HCT116 (cell line): ENCODE results near the gene ZNF160. TPM values are rescaled to one million over a fixed set of nuclear protein-coding genes. Genes with fewer than 3 reads are reported as not detected.

ENCODE experiments used
- ATAC-seq: fragments of 200-7000 bp; cut with Tn5 transposase; 2 replicates; pipeline ENCODE4 v1.9.1; 2020; ENCODE audit warnings: mild to moderate bottlenecking, moderate library complexity
- BruUV-seq: library from RNA; stranded (reverse); fragments of 400-500 nt; replicated peaks from 2 replicates; lab custom pipeline; 2021; lab: Mats Ljungman, UMichigan
- CTCF ChIA-PET: fragments of 300-600 bp; sonication (Branson Sonifier 250); formaldehyde crosslinking; loops from one replicate; lab custom pipeline; 2021; ENCODE audit warnings: antibody characterized with exemption; lab: Charles Lee
- POLR2A ChIA-PET: fragments of 300-600, 350-600 bp; sonication (Branson Sonifier 250); formaldehyde crosslinking; loops from one replicate; lab custom pipeline; 2021; ENCODE audit warnings: antibody characterized with exemption; lab: Charles Lee
- RAD21 ChIA-PET, 2 experiments: fragments of 300-600 bp; sonication (Branson Sonifier 250); formaldehyde crosslinking; loops; one replicate each; lab custom pipeline; 2023; ENCODE audit warnings: low total read pairs in 2 of 2; ENCODE audit not compliant: uncharacterized antibody in 2 of 2, unreplicated experiment in 2 of 2, low non-redundant PET in 1 of 2; lab: Charles Lee
- DNase-seq: peaks from one replicate; pipeline ENCODE4 v3.0.0-alpha.2; 2010; ENCODE audit warnings: low read depth, low spot score
- H2AFZ ChIP-seq: fragments of 200-600 bp; shearing (Covaris generic), sonication (generic); 2 replicates; pipeline ENCODE4 v1.6.1; 2017; ENCODE audit warnings: low read depth, mixed run types, mixed read lengths, antibody characterized with exemption, low read length; ENCODE audit not compliant: poor library complexity, severe bottlenecking
- H3K27ac ChIP-seq: 2 replicates; pipeline ENCODE4 v1.5.1; 2012; ENCODE audit warnings: low read depth, low read length
- H3K27me3 ChIP-seq: fragments of 200-600 bp; sonication (generic); 2 replicates; pipeline ENCODE4 v1.6.1; 2016; ENCODE audit warnings: mixed run types, low read length, mixed read lengths; ENCODE audit not compliant: insufficient read depth
- H3K36me3 ChIP-seq, 2 experiments: fragments of 200-500 bp in 1 of 2; fragments of 200-600 bp in 1 of 2; sonication (Bioruptor generic) in 1 of 2; sonication (generic) in 1 of 2; 2 replicates each; pipeline versions ENCODE4 v1.5.1 to v1.6.1; 2014 to 2016; ENCODE audit warnings: low read length in 2 of 2, inconsistent platforms in 1 of 2, mixed read lengths in 1 of 2, mixed run types in 1 of 2; ENCODE audit not compliant: insufficient read depth in 2 of 2, control insufficient read depth in 1 of 2
- H3K4me1 ChIP-seq, 2 experiments: fragments of 200-600 bp in 1 of 2; sonication (generic) in 1 of 2; 2 replicates each; pipeline versions ENCODE4 v1.5.1 to v1.6.1; 2012 to 2017; ENCODE audit warnings: low read length in 2 of 2, inconsistent platforms in 1 of 2, mild to moderate bottlenecking in 1 of 2, mixed read lengths in 1 of 2, mixed run types in 1 of 2, moderate library complexity in 1 of 2; ENCODE audit not compliant: insufficient read depth in 2 of 2, control insufficient read depth in 1 of 2
- H3K4me2 ChIP-seq: fragments of 200-600 bp; sonication (generic); 2 replicates; pipeline ENCODE4 v1.6.1; 2017; ENCODE audit warnings: mixed run types, low read length, mixed read lengths
- H3K4me3 ChIP-seq, 2 experiments: fragments of 200-600 bp in 1 of 2; sonication (generic) in 1 of 2; replicated peaks in 1 of 2; 2 replicates each; pipeline ENCODE4 v1.5.1; 2011 to 2016; ENCODE audit warnings: low read length in 2 of 2, control low read depth in 1 of 2, low read depth in 1 of 2, mild to moderate bottlenecking in 1 of 2, mixed read lengths in 1 of 2, mixed run types in 1 of 2
- H3K79me2 ChIP-seq: fragments of 200-600 bp; sonication (generic); 2 replicates; pipeline ENCODE4 v1.6.1; 2017; ENCODE audit warnings: mild to moderate bottlenecking, mixed run types, low read length, moderate library complexity, mixed read lengths; ENCODE audit not compliant: insufficient read depth
- H3K9ac ChIP-seq: fragments of 200-600 bp; sonication (generic); 2 replicates; pipeline ENCODE4 v1.6.1; 2016; ENCODE audit warnings: low read length, mixed read lengths
- H3K9me2 ChIP-seq: fragments of 200-600 bp; sonication (generic), shearing (Covaris generic); 2 replicates; pipeline ENCODE4 v1.6.1; 2017; ENCODE audit warnings: mixed run types, mild to moderate bottlenecking, moderate library complexity; ENCODE audit not compliant: insufficient read depth
- H3K9me3 ChIP-seq, 2 experiments: fragments of 200-500 bp in 1 of 2; fragments of 200-600 bp in 1 of 2; sonication (Bioruptor generic) in 1 of 2; sonication (generic) in 1 of 2; 2 replicates each; pipeline ENCODE4 v1.6.1; 2014 to 2017; ENCODE audit warnings: low read length in 2 of 2, mixed read lengths in 2 of 2, inconsistent platforms in 1 of 2, low read depth in 1 of 2, mild to moderate bottlenecking in 1 of 2, mixed run types in 1 of 2, moderate library complexity in 1 of 2; ENCODE audit not compliant: control insufficient read depth in 1 of 2, insufficient read depth in 1 of 2
- H4K20me1 ChIP-seq: fragments of 200-600 bp; sonication (generic), shearing (Covaris generic); 2 replicates; pipeline ENCODE4 v1.6.1; 2017; ENCODE audit warnings: mixed run types, mild to moderate bottlenecking, moderate library complexity; ENCODE audit not compliant: insufficient read depth
- CBX3 ChIP-seq: IDR thresholded peaks from 2 replicates; pipeline ENCODE4 v1.6.1; 2012; ENCODE audit warnings: low read depth
- CEBPB ChIP-seq: IDR thresholded peaks from 2 replicates; pipeline ENCODE4 v1.6.1; 2012; ENCODE audit warnings: low read depth
- CTCF ChIP-seq, 3 experiments: fragments of 200-600 bp in 1 of 3; sonication (generic) in 1 of 3; IDR thresholded peaks in 2 of 3; conservative IDR thresholded peaks in 1 of 3; 2 replicates each; pipeline ENCODE4 v1.5.1; 2012 to 2017; ENCODE audit warnings: low read depth in 2 of 3, low read length in 2 of 3, antibody characterized with exemption in 1 of 3, borderline replicate concordance in 1 of 3, control low read depth in 1 of 3, mild to moderate bottlenecking in 1 of 3, mixed read lengths in 1 of 3, mixed run types in 1 of 3, moderate library complexity in 1 of 3; ENCODE audit not compliant: insufficient read depth in 1 of 3
- EGR1 ChIP-seq: IDR thresholded peaks from 2 replicates; pipeline ENCODE4 v1.6.1; 2012; ENCODE audit warnings: low read depth
- EZH2 ChIP-seq: fragments of 200-600 bp; sonication (generic); IDR thresholded peaks from 2 replicates; pipeline ENCODE4 v1.6.1; 2017; ENCODE audit warnings: antibody characterized with exemption, mixed run types
- FOSL1 ChIP-seq: IDR thresholded peaks from 2 replicates; pipeline ENCODE4 v1.6.1; 2012; ENCODE audit warnings: low read depth
- JUND ChIP-seq: IDR thresholded peaks from 2 replicates; pipeline ENCODE4 v1.6.1; 2012
- MAX ChIP-seq: IDR thresholded peaks from 2 replicates; pipeline ENCODE4 v1.6.1; 2012
- POLR2A ChIP-seq: IDR thresholded peaks from 2 replicates; pipeline ENCODE4 v1.7.0; 2011; ENCODE audit warnings: borderline replicate concordance; ENCODE audit not compliant: insufficient read depth, insufficient read length; ENCODE audit errors: extremely low read depth
- POLR2AphosphoS5 ChIP-seq: IDR thresholded peaks from 2 replicates; pipeline ENCODE4 v1.6.1; 2011; ENCODE audit warnings: mild to moderate bottlenecking, low read depth, low read length, moderate library complexity
- RAD21 ChIP-seq: IDR thresholded peaks from 2 replicates; pipeline ENCODE4 v1.6.1; 2012; ENCODE audit warnings: low read depth, mild to moderate bottlenecking
- SP1 ChIP-seq: IDR thresholded peaks from 2 replicates; pipeline ENCODE4 v1.6.1; 2012; ENCODE audit warnings: low read depth
- SRF ChIP-seq: IDR thresholded peaks from 2 replicates; pipeline ENCODE4 v1.6.1; 2012; ENCODE audit warnings: low read depth
- TCF7L2 ChIP-seq: IDR thresholded peaks from 2 replicates; pipeline ENCODE4 v1.7.0; 2011; ENCODE audit warnings: borderline replicate concordance, inconsistent platforms; ENCODE audit not compliant: insufficient read depth, insufficient read length; ENCODE audit errors: extremely low read depth
- ZBTB33 ChIP-seq: IDR thresholded peaks from 2 replicates; pipeline ENCODE4 v1.6.1; 2011; ENCODE audit warnings: mild to moderate bottlenecking, low read length, moderate library complexity; ENCODE audit not compliant: insufficient replicate concordance; ENCODE audit errors: extremely low read depth
- ZNF274 ChIP-seq: fragments of 200-500 bp; sonication (Bioruptor generic); IDR thresholded peaks from 2 replicates; pipeline ENCODE4 v1.6.1; 2014; ENCODE audit warnings: mild to moderate bottlenecking, low read depth, low read length, inconsistent platforms
- intact Hi-C: fragments of 100-400 bp; cut with micrococcal nuclease; formaldehyde crosslinking; loops from 2 replicates; pipeline ENCODE4 v1.10.0; 2022
- total RNA-seq: library from RNA; stranded (reverse); gene quantifications from one replicate; pipeline ENCODE4 v1.2.1, GENCODE V29; 2021; ENCODE audit not compliant: unreplicated experiment

ZNF160 gene
- total RNA-seq, 1 experiment from 2014 or later, result 14.9 TPM

DNA sequence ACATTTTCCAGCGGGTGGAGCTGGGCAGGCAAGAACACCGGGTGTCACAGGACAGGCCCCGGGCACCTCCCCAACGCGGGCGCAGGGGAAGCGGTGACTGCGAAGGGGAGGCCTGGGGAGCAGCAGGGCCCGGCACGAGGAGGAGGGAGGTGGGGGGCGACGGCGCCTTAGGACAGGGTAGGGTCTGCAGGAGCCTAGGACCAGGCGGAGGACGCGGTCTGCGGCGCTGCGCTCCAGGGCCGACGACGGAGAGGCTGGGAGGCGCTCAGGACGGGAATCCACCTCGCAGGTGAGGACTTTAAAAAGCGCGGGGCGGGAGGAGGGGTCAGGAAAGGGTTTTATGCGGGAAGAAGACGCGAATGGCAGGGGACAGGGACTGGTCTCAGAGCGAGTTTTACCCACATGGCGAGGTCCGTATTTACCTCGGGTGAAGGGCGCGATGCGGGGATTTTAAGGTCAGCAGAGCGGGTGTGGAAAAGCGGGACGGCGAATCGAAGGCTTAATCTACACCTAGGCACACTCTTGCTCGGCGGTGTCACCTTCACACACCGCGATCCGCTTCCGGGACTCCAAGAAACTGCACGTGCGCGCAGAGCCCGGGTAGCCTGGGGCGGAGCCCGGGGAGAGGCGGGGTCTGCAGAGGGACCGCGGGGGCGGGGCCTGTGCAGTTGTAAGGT, 45.2 kb downstream of the ZNF160 start:
- Histone ChIP-seq H4K20me1 (no peaks in the 10 kb centered on the region), H3K79me2 (no peaks in the 10 kb centered on the region), H3K9me3 (peaks cover 5 to 10% of the 10 kb centered on the region in 2 experiments; a peak in 2 of 4 replicates), H3K9ac (no peak overlapping the region), H3K36me3 (no peaks in the 10 kb centered on the region), H3K27ac (no peak overlapping the region), H3K9me2 (no peaks in the 10 kb centered on the region), H3K4me3 (no peak overlapping the region), H2AFZ (no peak overlapping the region), H3K27me3 (no peaks in the 10 kb centered on the region), H3K4me2 (no peak overlapping the region), H3K4me1 (no peaks in the 10 kb centered on the region)
- CTCF ChIA-PET, result no interaction called here
- RAD21 ChIA-PET, result no interaction called here
- intact Hi-C loops, result no loop called here
- POLR2A ChIA-PET, result no interaction called here
- no peak for DNase-seq
- ATAC-seq, result no peak
- BruUV-seq, result no TSS peak
- TF ChIP-seq TCF7L2, result no peak
- no peak for TF ChIP-seq MAX
- no peak for TF ChIP-seq ZNF274
- no peak for TF ChIP-seq FOSL1
- no peak for TF ChIP-seq CEBPB
- no peak for TF ChIP-seq CBX3
- no peak for TF ChIP-seq SP1
- TF ChIP-seq POLR2AphosphoS5, result no peak
- TF ChIP-seq RAD21, result no peak

DNA sequence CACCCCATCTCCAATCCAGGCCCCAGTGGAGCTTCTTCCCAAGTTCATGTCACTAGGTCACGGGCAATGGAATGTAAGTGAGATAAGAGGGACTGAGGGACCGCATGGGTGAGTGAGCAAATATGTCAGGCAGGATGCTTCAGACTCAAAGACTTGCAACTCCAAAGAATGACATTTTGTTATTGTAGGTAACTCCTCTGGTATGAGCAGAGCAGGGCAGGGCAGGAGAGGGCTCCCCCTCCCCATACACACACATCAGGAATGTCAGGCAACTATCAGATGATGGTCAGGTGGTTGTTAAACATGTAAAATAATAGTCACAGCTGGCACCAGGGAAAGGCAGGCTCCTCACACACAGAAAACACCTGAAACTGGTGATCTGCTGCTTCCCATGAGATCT, 48.1 kb downstream of the ZNF160 start:
- peaks cover 3 to 7% of the 10 kb centered on the region in 2 experiments; a peak in 1 of 4 replicates for H3K9me3 ChIP-seq
- H3K4me3 ChIP-seq, result no peak overlapping the region
- no peak for ATAC-seq
- RAD21 ChIA-PET, result no interaction called here
- H2AFZ ChIP-seq, result no peak overlapping the region
- no TSS peak for BruUV-seq
- H3K27ac ChIP-seq, result no peak overlapping the region
- H3K9ac ChIP-seq, result no peak overlapping the region
- H3K36me3 ChIP-seq, result no peaks in the 10 kb centered on the region
- CTCF ChIA-PET, result no interaction called here
- no peaks in the 10 kb centered on the region for H3K4me1 ChIP-seq
- no peak for DNase-seq
- no peaks in the 10 kb centered on the region for H3K9me2 ChIP-seq
- no peaks in the 10 kb centered on the region for H3K27me3 ChIP-seq
- no peaks in the 10 kb centered on the region for H4K20me1 ChIP-seq
- POLR2A ChIA-PET, result no interaction called here
- H3K79me2 ChIP-seq, result no peaks in the 10 kb centered on the region
- intact Hi-C loops, result no loop called here
- H3K4me2 ChIP-seq, result no peak overlapping the region
- TF ChIP-seq TCF7L2 (no peak), JUND (no peak), EGR1 (no peak), ZBTB33 (no peak), SP1 (no peak), CBX3 (no peak), POLR2A (no peak), EZH2 (no peak), CTCF (IDR thresholded peaks at IDR 0.05 in 2 of 3, conservative IDR thresholded peaks at IDR 0.05 in 1 of 3; ENCODE audit: borderline replicate concordance in 1 of 3, insufficient read depth in 1 of 3, low read depth in 2 of 3, low read length in 2 of 3) (no peak), MAX (no peak), ZNF274 (no peak), SRF (no peak), POLR2AphosphoS5 (no peak)
